NCI-H187 treated with DMSO at 0.1 percent for 48 hours (cell line): ENCODE data around the gene DEFB112.

Source experiments
- DNase-seq: peaks from one replicate; lab custom pipeline; 2025; lab: John Stamatoyannopoulos, UW

Gene DEFB112

GRCh38 chr6:49995278-49995677, 54.5 kb downstream of the DEFB112 start:
- no peak for DNase-seq
